HS-5 (cell line): ENCODE data around the gene MOB3B.
A peak's percentile ranks its signal among the peaks of the same experiment; 100 is the strongest.
"Not testable (repeated sequence)": the region's sequence is repeated elsewhere in the genome, so short reads cannot be mapped to it uniquely, and the experiment has no call there.

ENCODE experiments used
- DNase-seq: peaks from one replicate; pipeline ENCODE4 v3.0.0-alpha.2; 2012; ENCODE audit warnings: low read depth

MOB3B gene

GRCh38 chr9:27514551-27514950 is 15.1 kb downstream of the MOB3B start:
- DNase-seq: no peak

- no peak for DNase-seq
Measured at GRCh38 chr9:27511771-27512170, 17.8 kb downstream of the MOB3B start.

GRCh38 chr9:27510780-27511179 is 18.8 kb downstream of the MOB3B start:
- no peak for DNase-seq

GRCh38 chr9:27506981-27507380 is 22.6 kb downstream of the MOB3B start:
- no peak for DNase-seq

GRCh38 chr9:27505744-27506161 is 23.9 kb downstream of the MOB3B start:
- no peak for DNase-seq

- no peak for DNase-seq
Measured at GRCh38 chr9:27504259-27504658, 25.4 kb downstream of the MOB3B start.

- DNase-seq: no peak
Measured at GRCh38 chr9:27503623-27504022, 26.0 kb downstream of the MOB3B start.

- not testable (repeated sequence) for DNase-seq
Measured at GRCh38 chr9:27500902-27501301, 28.7 kb downstream of the MOB3B start.

GRCh38 chr9:27499451-27499850 is 30.2 kb downstream of the MOB3B start:
- DNase-seq: peak; percentile 68

GRCh38 chr9:27497883-27498417 is 31.7 kb downstream of the MOB3B start:
- no peak for DNase-seq

- no peak for DNase-seq
Measured at GRCh38 chr9:27496135-27496504, 33.5 kb downstream of the MOB3B start.

- DNase-seq: no peak
Measured at GRCh38 chr9:27495480-27496134, 34.0 kb downstream of the MOB3B start.

- no peak for DNase-seq
Measured at GRCh38 chr9:27491154-27491553, 38.5 kb downstream of the MOB3B start.

GRCh38 chr9:27489087-27489876 is 40.3 kb downstream of the MOB3B start:
- no peak for DNase-seq

- DNase-seq: no peak
Measured at GRCh38 chr9:27487927-27488326, 41.7 kb downstream of the MOB3B start.

GRCh38 chr9:27487128-27487640 is 42.4 kb downstream of the MOB3B start:
- no peak for DNase-seq

GRCh38 chr9:27485158-27485557 is 44.5 kb downstream of the MOB3B start:
- no peak for DNase-seq

- no peak for DNase-seq
Measured at GRCh38 chr9:27483576-27483975, 46.0 kb downstream of the MOB3B start.

GRCh38 chr9:27482709-27483108 is 46.9 kb downstream of the MOB3B start:
- DNase-seq: no peak

- DNase-seq: no peak
Measured at GRCh38 chr9:27478322-27478721, 51.3 kb downstream of the MOB3B start.

- no peak for DNase-seq
Measured at GRCh38 chr9:27476870-27477515, 52.6 kb downstream of the MOB3B start.

- no peak for DNase-seq
Measured at GRCh38 chr9:27475057-27475595, 54.5 kb downstream of the MOB3B start.
